K562 (cell line): ENCODE data around the gene SLC7A10. TPM values are rescaled to one million over a fixed set of nuclear protein-coding genes. Genes with fewer than 3 reads are reported as not detected.

Experiments
- ATAC-seq: fragments of 200-7000 bp; cut with Tn5 transposase; 3 replicates; pipeline ENCODE4 v1.9.1; 2020; ENCODE audit warnings: moderate library complexity
- BruUV-seq: library from RNA; stranded (reverse); fragments of 400-500 nt; replicated peaks from 2 replicates; lab custom pipeline; 2021; lab: Mats Ljungman, UMichigan
- CTCF ChIA-PET: fragments of 300-600 bp; formaldehyde crosslinking; extraction: SDS; loops from one replicate; lab custom pipeline; 2021; ENCODE audit warnings: low intra/inter-chr PET ratio; lab: Yijun Ruan, JAX
- POLR2A ChIA-PET: fragments of 300-600, 350-650 bp; sonication (Branson Sonifier 250); formaldehyde crosslinking; extraction: SDS; loops from one replicate; lab custom pipeline; 2021; ENCODE audit warnings: antibody characterized with exemption, inconsistent platforms; lab: Yijun Ruan, JAX
- DNase-seq, 4 experiments: peaks; one replicate each; pipeline versions ENCODE4 v3.0.0 to v3.0.0-alpha.2; 2011 to 2018; ENCODE audit warnings: low spot score in 3 of 4, mixed read lengths in 3 of 4; ENCODE audit errors: extremely low read depth in 1 of 4
- FAIRE-seq: peaks from 2 replicates; lab custom pipeline; 2011; peaks lifted over from hg19 to GRCh38; lab: Jason Lieb, UNC
- H2AFZ ChIP-seq: 2 replicates; pipeline ENCODE4 v1.6.0; 2011; ENCODE audit warnings: low read depth, low read length, control low read depth, inconsistent platforms
- H3K27ac ChIP-seq: fragments of 200-600 bp; 3 replicates; pipeline ENCODE4 v1.8.0; 2011; ENCODE audit warnings: low read depth, mild to moderate bottlenecking, control low read depth, inconsistent platforms, low read length, moderate library complexity, mixed read lengths; ENCODE audit errors: extremely low read depth
- H3K27me3 ChIP-seq, 2 experiments: fragments of 300-600 bp in 1 of 2; 2 replicates in 1 of 2; 3 replicates in 1 of 2; pipeline versions ENCODE4 v1.6.0 to v1.8.0; 2011; ENCODE audit warnings: inconsistent platforms in 2 of 2, low read length in 2 of 2, mild to moderate bottlenecking in 1 of 2, mixed read lengths in 1 of 2, moderate library complexity in 1 of 2; ENCODE audit not compliant: control insufficient read depth in 2 of 2, insufficient read depth in 2 of 2
- H3K36me3 ChIP-seq: fragments of 300-600 bp; 3 replicates; pipeline ENCODE4 v1.8.0; 2011; ENCODE audit warnings: mild to moderate bottlenecking, low read length, inconsistent platforms; ENCODE audit not compliant: control insufficient read depth, insufficient read depth
- H3K4me1 ChIP-seq, 2 experiments: fragments of 200-600 bp in 1 of 2; replicated peaks in 1 of 2; 2 replicates in 1 of 2; 3 replicates in 1 of 2; pipeline versions ENCODE4 v1.5.1 to v1.8.0; 2011; ENCODE audit warnings: inconsistent platforms in 2 of 2, low read length in 2 of 2, mild to moderate bottlenecking in 1 of 2, mixed read lengths in 1 of 2, moderate library complexity in 1 of 2; ENCODE audit not compliant: control insufficient read depth in 2 of 2, insufficient read depth in 2 of 2
- H3K4me2 ChIP-seq: 2 replicates; pipeline ENCODE4 v1.6.1; 2011; ENCODE audit warnings: low read length, control low read depth, inconsistent platforms, mixed read lengths; ENCODE audit not compliant: insufficient read depth
- H3K4me3 ChIP-seq: fragments of 200-600 bp; sonication (generic), shearing (Covaris generic); 2 replicates; pipeline ENCODE4 v1.5.1; 2016; ENCODE audit warnings: control low read depth, inconsistent platforms
- H3K79me2 ChIP-seq: fragments of 200-600 bp; 3 replicates; pipeline ENCODE4 v1.8.0; 2011; ENCODE audit warnings: low read length, inconsistent platforms; ENCODE audit not compliant: control insufficient read depth, insufficient read depth
- H3K9ac ChIP-seq, 2 experiments: 2 replicates each; pipeline versions ENCODE4 v1.6.0 to v1.6.1; 2011; ENCODE audit warnings: low read depth in 2 of 2, low read length in 2 of 2, control low read depth in 1 of 2, inconsistent platforms in 1 of 2, mild to moderate bottlenecking in 1 of 2, mixed read lengths in 1 of 2; ENCODE audit not compliant: insufficient read depth in 1 of 2
- H3K9me1 ChIP-seq: one replicate; pipeline ENCODE4 v1.6.0; 2011; ENCODE audit warnings: inconsistent platforms, mild to moderate bottlenecking, low read length, moderate library complexity; ENCODE audit not compliant: control insufficient read depth, insufficient read depth
- H3K9me3 ChIP-seq: replicated peaks from 2 replicates; pipeline ENCODE4 v1.5.1; 2011; ENCODE audit warnings: low read depth, low read length, inconsistent platforms; ENCODE audit not compliant: control insufficient read depth, insufficient read depth
- H4K20me1 ChIP-seq: replicated peaks from 2 replicates; pipeline ENCODE4 v1.6.1; 2011; ENCODE audit warnings: low read length, inconsistent platforms, mixed read lengths; ENCODE audit not compliant: control insufficient read depth, insufficient read depth
- CHCHD3 ChIP-seq: fragments of 250-450 bp; sonication (Bioruptor Pico); IDR thresholded peaks from 2 replicates; pipeline ENCODE4 v2.1.2; 2022; ENCODE audit warnings: mild to moderate bottlenecking
- DDX20 ChIP-seq: fragments of 450-650 bp; IDR thresholded peaks from 2 replicates; pipeline ENCODE4 v1.6.1; 2016; ENCODE audit warnings: missing genetic modification characterization, low read depth, mild to moderate bottlenecking, missing compliant biosample characterization, moderate library complexity
- E2F8 ChIP-seq: fragments of 450-650 bp; IDR thresholded peaks from 2 replicates; pipeline ENCODE4 v1.7.1; 2018; ENCODE audit warnings: mild to moderate bottlenecking, low read depth; ENCODE audit not compliant: partially characterized antibody
- FOXK1 ChIP-seq: sonication (generic); formaldehyde crosslinking; IDR thresholded peaks from 2 replicates; pipeline ENCODE4 v1.8.0; 2022; ENCODE audit warnings: missing genetic modification reagents, mild to moderate bottlenecking, borderline replicate concordance
- HOMEZ ChIP-seq: fragments of 250-450 bp; sonication (Bioruptor Pico); IDR thresholded peaks from 2 replicates; pipeline ENCODE4 v1.4.0; 2020; ENCODE audit warnings: mild to moderate bottlenecking, moderate library complexity
- JUN ChIP-seq, 2 experiments: sonication (generic) in 1 of 2; formaldehyde crosslinking in 1 of 2; IDR thresholded peaks; 2 replicates each; pipeline versions ENCODE4 v1.6.1 to v1.8.0; 2012 to 2022; ENCODE audit warnings: borderline replicate concordance in 2 of 2, mild to moderate bottlenecking in 2 of 2, improper control_type of control experiment in 1 of 2, low read depth in 1 of 2, low read length in 1 of 2, missing genetic modification reagents in 1 of 2
- MAFK ChIP-seq: IDR thresholded peaks from 2 replicates; pipeline ENCODE4 v1.6.1; 2011; ENCODE audit warnings: low read length, improper control_type of control experiment
- MCM7 ChIP-seq, 2 experiments: fragments of 450-650 bp; IDR thresholded peaks; 2 replicates each; pipeline ENCODE4 v1.6.1; 2016 to 2018
- NFXL1 ChIP-seq: fragments of 450-650 bp; formaldehyde crosslinking; IDR thresholded peaks from 2 replicates; pipeline ENCODE4 v1.4.0; 2021; ENCODE audit warnings: mild to moderate bottlenecking
- PHB2 ChIP-seq: fragments of 450-650 bp; IDR thresholded peaks from 2 replicates; pipeline ENCODE4 v1.6.1; 2017; ENCODE audit warnings: low read depth
- POLR2A ChIP-seq: fragments of 450-650 bp; conservative IDR thresholded peaks from 2 replicates; pipeline ENCODE4 v1.6.1; 2016
- POLR2G ChIP-seq: fragments of 200-400 bp; formaldehyde crosslinking; IDR thresholded peaks from 2 replicates; pipeline ENCODE4 v1.6.1; 2017; ENCODE audit warnings: low read depth, mild to moderate bottlenecking, antibody characterized with exemption, low read length, moderate library complexity
- TAF15 ChIP-seq: fragments of 200-400 bp; formaldehyde crosslinking; IDR thresholded peaks from 2 replicates; pipeline ENCODE4 v1.6.1; 2017; ENCODE audit warnings: mild to moderate bottlenecking, low read depth, low read length, moderate library complexity
- TAL1 ChIP-seq: fragments of 450-650 bp; IDR thresholded peaks from 2 replicates; pipeline ENCODE4 v1.6.1; 2016; ENCODE audit warnings: mild to moderate bottlenecking
- VEZF1 ChIP-seq: fragments of 200-800 bp; sonication (Bioruptor generic); IDR thresholded peaks from 2 replicates; pipeline ENCODE4 v1.6.1; 2017; ENCODE audit warnings: missing genetic modification characterization, missing compliant biosample characterization
- ZNF143 ChIP-seq: sonication (generic); formaldehyde crosslinking; IDR thresholded peaks from 2 replicates; pipeline ENCODE4 v1.9.0; 2022; ENCODE audit warnings: mild to moderate bottlenecking, missing genetic modification reagents
- ZNF165 ChIP-seq: fragments of 250-450 bp; sonication (Bioruptor Pico); IDR thresholded peaks from 2 replicates; pipeline ENCODE4 v1.4.0; 2020; ENCODE audit warnings: borderline replicate concordance
- ZNF778 ChIP-seq: fragments of 450-650 bp; formaldehyde crosslinking; IDR thresholded peaks from 2 replicates; pipeline ENCODE4 v1.4.0; 2020; ENCODE audit warnings: mild to moderate bottlenecking, moderate library complexity
- WGBS: fragments of 100-300 bp; shearing (Covaris generic); methylation state at CpG from one replicate; pipeline ENCODE4 v1.1.6; 2016; ENCODE audit warnings: low coverage, mixed read lengths; ENCODE audit not compliant: insufficient coverage; ENCODE audit errors: missing lambda C conversion rate; 5-methylcytosine and 5-hydroxymethylcytosine counted together
- in situ Hi-C: fragments of 300-500 bp; cut with MboI; formaldehyde crosslinking; loops from 4 replicates; pipeline ENCODE4 v1.15.0; 2018; ENCODE audit warnings: inconsistent platforms, mixed read lengths
- intact Hi-C: fragments of 100-400 bp; cut with micrococcal nuclease; formaldehyde crosslinking; loops from 2 replicates; pipeline ENCODE4 v1.14.2; 2022
- polyA plus RNA-seq, 8 experiments: library from polyadenylated mRNA; depleted of rRNA in 4 of 8; stranded (reverse) in 5 of 8; unstranded in 3 of 8; fragments of >200 nt; fragmentation: Nextera tagmentation in 2 of 8; fragmentation: Illumina TruSeq in 1 of 8; extraction: Ambion mirVana in 2 of 8; extraction: Trizol in 1 of 8; gene quantifications; 2 replicates each; pipeline versions ENCODE4 v1.2.1 to v1.2.3, GENCODE V29; 2011 to 2014; ENCODE audit warnings: inconsistent platforms in 1 of 8, missing spikeins in 1 of 8
- total RNA-seq, 7 experiments: library from RNA; depleted of rRNA in 6 of 7; stranded (reverse); fragments of >200 nt in 6 of 7; fragmentation: Illumina TruSeq in 2 of 7; extraction: Trizol in 2 of 7; gene quantifications; 2 replicates each; pipeline versions ENCODE4 v1.2.1 to v1.2.3, GENCODE V29; 2011 to 2021; ENCODE audit warnings: low replicate concordance in 1 of 7

SLC7A10 gene
- total and polyA plus RNA-seq, 9 of the 15 experiments (the other 6 are each of a cell fraction or from before 2014, with no cell fraction given) = 0.07 TPM; not detected in 8

- Histone ChIP-seq H3K4me2 (no peak overlapping the region), H3K27ac (no peak overlapping the region), H3K4me1 (peaks cover 0 to 17% of the 10 kb centered on the region in 2 experiments; a peak in 2 of 5 replicates), H3K36me3 (no peaks in the 10 kb centered on the region), H3K4me3 (no peak overlapping the region), H2AFZ (no peak overlapping the region), H3K9me3 (no peaks in the 10 kb centered on the region), H3K79me2 (no peaks in the 10 kb centered on the region), H4K20me1 (peaks cover 8% of the 10 kb centered on the region), H3K9me1 (no peaks in the 10 kb centered on the region), H3K27me3 (peaks cover 38 to 76% of the 10 kb centered on the region in 2 experiments), H3K9ac (no peak overlapping the region)
- FAIRE-seq = no peak
- intact Hi-C loops = no loop called here
- TF ChIP-seq VEZF1 (no peak), NFXL1 (CRISPR knock-in tag) (no peak), JUN (IDR thresholded peaks at IDR 0.05; ENCODE audit: borderline replicate concordance, low read depth, low read length) (no peak), JUN (CRISPR knock-in tag; IDR thresholded peaks at IDR 0.05; ENCODE audit: borderline replicate concordance) (no peak), HOMEZ (CRISPR knock-in tag) (no peak), TAL1 (no peak), DDX20 (tag) (no peak), POLR2G (no peak), POLR2A (no peak), FOXK1 (no peak), E2F8 (no peak), TAF15 (no peak), PHB2 (no peak), MAFK (no peak), CHCHD3 (CRISPR knock-in tag) (no peak), MCM7 (IDR thresholded peaks at IDR 0.05) (no peak), ZNF778 (CRISPR knock-in tag) (no peak), ZNF165 (CRISPR knock-in tag) (no peak), ZNF143 (CRISPR knock-in tag) (no peak)
- ChIA-PET CTCF (no interaction called here), POLR2A (interaction anchor here (0.6 kb wide), 1 partner anchor 247 kb away, joined by 3 read pairs; no protein-coding TSS in a partner anchor)
- DNase-seq = no peak
- WGBS = 0% methylated on average over 8 of the region's 9 CpGs
- ATAC-seq = no peak
- in situ Hi-C loops = no loop called here
- BruUV-seq = no TSS peak
These were observed 4.9 kb downstream of the SLC7A10 start for GRCh38 chr19:33220735-33221134.
